GM19463 (cell line): ENCODE data around the gene ZNF691.
"Not testable (repeated sequence)": the region's sequence is repeated elsewhere in the genome, so short reads cannot be mapped to it uniquely, and the experiment has no call there.

Source experiments
- ATAC-seq: cut with Tn5 transposase; IDR thresholded peaks from one replicate; pipeline ENCODE4 v1.9.1; 2021; ENCODE audit warnings: mild to moderate bottlenecking, moderate library complexity; ENCODE audit not compliant: unreplicated experiment

The ZNF691 gene, protein sequence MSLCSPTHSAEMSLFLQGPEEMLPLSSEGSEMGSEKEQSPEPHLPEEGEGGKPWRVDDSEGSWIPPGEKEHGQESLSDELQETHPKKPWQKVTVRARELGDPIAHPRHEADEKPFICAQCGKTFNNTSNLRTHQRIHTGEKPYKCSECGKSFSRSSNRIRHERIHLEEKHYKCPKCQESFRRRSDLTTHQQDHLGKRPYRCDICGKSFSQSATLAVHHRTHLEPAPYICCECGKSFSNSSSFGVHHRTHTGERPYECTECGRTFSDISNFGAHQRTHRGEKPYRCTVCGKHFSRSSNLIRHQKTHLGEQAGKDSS

DNA sequence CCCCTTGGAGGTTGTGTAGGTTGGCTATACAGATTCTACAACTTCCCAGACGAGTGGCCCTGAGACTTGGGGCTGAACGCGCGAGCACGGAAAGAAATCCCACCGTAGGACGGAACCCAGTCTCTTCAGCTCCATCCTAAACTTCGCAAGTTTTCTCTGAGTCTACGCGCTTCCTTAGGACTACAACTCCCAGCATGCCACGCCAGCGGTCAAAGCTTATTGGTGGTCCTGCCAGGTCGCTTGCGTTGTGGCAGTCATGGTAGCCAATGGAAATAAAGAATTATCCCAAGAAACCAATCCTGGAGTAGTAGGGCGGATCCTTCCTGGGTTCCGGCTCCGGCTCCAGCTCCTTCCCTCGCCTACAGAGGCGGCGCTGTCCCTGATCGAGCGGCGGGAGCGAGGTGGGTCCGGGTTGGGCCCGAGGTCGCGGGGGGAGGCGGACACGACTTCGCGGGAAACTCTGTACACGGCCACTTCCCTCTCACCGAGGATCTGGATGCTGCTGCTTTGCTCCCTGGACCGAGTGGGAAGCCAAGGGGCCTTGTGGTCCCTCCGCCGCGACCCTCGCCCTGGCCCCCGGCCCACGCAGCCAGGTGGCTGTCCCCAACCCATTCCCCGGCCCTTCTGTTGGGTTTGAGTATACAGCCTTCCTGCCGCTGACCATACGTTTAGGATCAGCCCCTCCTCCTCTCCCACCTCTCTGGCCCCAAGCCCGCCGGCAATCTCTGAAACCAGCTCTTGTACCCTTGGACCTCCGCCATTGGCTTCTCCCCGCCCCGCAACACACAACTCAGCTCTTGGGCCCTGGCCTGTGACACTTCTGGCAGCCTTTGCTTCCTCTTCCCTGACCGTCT lies at the start of gene ZNF691:
ZNF691 (plus strand) TSS at position 357 of the 854 bp plus-strand sequence. CDS start 3,046 bp downstream, outside the sequence.
- peak; percentile 92 for ATAC-seq

DNA sequence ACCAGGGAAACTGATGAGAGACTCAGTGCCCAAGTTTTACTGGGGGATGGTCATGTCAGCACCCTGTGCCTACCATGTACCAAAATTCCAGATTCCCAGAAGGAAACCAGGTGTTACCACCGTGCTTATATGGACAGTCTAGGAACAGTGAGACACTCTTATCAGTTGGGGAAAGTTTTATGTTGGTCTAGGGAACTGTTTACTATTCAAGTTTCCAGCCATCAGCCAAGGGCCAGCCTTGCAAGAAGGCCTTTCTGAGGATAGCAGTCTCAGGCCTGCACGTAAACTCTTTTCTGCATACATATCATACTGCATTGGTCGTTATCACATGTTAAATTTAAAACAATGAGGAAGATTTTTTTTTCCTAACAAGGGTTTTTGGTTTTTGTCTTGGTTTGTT lies 49.0 kb upstream of the ZNF691 start:
- no peak for ATAC-seq

- no peak for ATAC-seq
Measured at GRCh38 chr1:42797979-42798378, 48.4 kb upstream of the ZNF691 start.

- ATAC-seq: no peak
Measured at GRCh38 chr1:42801832-42802473, 44.5 kb upstream of the ZNF691 start.

GRCh38 chr1:42806171-42806570 lies 40.2 kb upstream of the ZNF691 start:
- no peak for ATAC-seq

GRCh38 chr1:42806593-42806992 lies 39.8 kb upstream of the ZNF691 start:
- no peak for ATAC-seq

DNA sequence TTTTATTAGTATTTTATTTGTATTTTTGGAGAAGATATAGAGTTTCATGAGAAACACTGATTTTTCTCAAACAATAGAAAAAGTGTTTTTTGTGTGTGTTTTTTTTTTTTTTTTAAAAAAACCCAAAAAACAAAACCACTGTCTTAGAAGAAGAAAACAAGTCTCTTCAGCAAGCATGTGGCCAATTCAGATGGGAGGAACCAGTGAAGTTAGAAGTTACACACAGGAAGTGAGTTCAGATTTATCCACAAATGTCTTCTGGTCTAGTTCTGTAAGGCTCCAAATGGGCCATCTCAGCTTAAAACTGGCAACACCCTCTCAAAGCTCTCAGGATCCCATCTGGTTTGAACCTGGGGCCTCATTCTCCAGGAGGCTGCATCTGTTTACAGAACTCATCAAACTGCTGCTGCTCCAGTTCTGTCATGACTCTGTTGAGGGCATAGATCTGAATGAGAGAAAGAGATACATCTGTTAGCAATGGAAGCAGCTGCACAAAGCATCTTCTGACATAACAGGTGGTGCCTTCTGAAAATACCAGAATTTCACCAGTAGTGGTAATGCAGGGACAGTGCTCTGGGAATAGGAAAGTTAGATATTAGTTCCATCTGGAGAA lies 39.3 kb upstream of the ZNF691 start:
- no peak for ATAC-seq

DNA sequence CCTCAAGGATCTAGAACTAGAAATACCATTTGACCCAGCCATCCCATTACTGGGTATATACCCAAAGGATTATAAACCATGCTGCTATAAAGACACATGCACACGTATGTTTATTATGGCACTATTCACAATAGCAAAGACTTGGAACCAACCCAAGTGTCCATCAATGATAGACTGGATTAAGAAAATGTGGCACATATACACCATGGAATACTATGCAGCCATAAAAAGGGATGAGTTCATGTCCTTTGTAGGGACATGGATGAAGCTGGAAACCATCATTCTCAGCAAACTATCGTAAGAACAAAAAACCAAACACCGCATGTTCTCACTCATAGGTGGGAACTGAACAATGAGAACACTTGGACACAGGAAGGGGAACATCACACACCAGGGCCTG lies 31.6 kb upstream of the ZNF691 start:
- not testable (repeated sequence) for ATAC-seq

- no peak for ATAC-seq
Measured at GRCh38 chr1:42815941-42816584, 30.4 kb upstream of the ZNF691 start.

DNA sequence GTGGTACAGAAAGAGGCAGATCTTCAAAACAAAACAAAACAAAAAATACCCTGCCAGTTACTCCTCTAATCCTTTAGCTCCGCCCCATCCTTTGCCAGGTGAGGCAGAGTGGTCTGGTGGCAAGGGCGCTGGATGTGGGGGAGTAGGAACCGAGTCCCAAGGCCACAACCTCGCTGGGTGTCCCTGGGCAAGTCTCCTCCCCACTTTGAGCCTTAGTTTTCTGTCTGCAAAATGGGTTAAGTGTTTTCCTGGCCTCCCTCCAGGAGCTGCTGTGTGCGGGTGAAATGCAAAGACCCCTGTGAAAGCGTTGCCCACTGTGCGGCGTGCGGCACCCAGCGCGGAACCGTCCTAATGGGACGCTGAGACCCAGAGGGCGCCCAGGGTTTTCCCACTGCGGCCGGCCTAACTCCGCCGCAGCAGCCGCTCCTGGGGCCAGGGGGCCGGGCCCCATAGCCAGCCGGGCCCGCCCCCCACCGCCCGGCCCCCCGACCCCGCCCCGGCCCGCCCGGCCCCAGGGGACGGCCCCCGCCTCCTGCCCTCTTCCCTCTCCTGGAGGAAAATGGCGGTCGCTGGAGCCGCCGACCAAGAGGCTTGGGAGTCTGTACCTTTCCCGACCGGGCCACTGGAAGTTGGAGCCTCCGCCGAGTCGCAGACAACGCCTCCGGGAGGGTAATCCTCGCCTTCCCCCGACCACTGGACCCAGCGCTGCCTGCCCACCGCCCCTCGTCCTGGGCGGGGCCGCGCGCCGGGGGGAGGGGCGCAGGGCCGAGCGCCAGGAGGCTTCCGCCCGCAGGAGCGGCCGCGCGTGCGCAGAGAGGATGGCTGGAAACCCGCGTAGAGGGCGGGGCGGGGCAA lies 29.6 kb upstream of the ZNF691 start, which contains the start of the genes ERMAP and SVBP:
ERMAP (plus strand) TSS at position 538 of the 855 bp plus-strand sequence. CDS start 13,327 bp downstream, outside the sequence.
SVBP (minus strand) TSS at position 813 of the 855 bp plus-strand sequence. CDS start 853 bp downstream, outside the sequence.
- peak; percentile 81 for ATAC-seq

DNA sequence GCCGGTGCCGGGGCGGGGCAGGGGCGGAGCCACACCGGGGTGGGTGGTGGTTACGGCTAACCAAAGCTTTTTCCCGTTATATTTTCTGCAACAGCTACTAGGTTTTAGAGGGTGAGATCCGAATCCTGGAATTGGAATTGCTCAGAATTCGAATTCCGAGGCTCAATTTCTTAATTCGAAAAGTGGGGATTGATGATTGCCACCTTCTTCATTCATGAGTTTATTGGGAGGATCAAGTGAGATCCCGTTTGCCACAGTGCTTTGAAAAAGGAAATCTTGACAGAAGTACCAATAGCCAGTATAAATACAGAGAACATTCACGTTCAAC lies 29.0 kb upstream of the ZNF691 start:
- no peak for ATAC-seq

DNA sequence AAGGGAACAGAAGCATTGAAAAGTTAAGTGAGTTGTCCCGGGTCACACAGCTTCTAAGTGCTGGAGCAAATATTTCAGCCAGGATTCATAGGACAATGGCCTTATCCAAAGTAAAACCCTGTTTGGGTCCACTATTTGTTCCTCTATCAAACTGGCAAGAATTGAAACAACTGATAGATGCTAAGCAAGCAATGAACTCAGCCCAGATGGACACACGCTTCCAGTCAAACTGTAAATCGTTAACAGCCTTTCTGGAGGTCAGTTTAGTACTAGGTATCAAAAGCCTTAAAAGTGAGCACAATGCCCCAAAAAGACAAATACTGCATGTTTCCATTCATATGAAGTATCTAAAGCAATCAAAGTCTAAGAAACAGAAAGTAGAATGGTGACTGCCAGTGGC lies 28.4 kb upstream of the ZNF691 start:
- ATAC-seq: no peak

- ATAC-seq: no peak
Measured at GRCh38 chr1:42820813-42821212, 25.6 kb upstream of the ZNF691 start.

GRCh38 chr1:42821690-42822089 lies 24.7 kb upstream of the ZNF691 start:
- ATAC-seq: no peak

DNA sequence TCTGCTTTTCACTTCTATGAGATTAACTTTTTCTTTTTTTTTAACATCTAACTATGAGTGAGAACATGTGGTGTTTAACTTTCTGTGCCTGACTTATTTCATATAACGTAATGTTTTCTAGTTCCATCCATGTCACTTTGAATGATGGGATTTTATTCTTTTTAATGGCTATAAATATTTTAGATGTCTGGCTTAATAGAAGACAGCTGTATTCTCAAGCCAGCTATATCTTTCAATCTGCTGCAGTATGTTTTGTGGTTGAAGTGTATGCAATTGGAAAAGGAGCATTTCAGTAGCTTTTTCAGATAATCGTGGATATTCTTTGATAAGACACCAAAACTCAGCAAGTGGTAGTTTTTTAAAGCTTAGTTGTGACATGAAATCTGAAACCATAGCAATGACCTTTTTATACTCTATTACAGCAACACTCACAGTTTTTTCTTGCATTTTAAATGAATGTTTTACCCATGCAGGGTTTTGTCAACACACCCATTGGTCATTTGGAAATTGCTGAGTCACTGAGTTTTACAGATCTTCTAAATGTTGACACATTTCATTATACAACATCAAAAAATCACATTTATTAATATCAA lies 23.5 kb upstream of the ZNF691 start:
- ATAC-seq: no peak

DNA sequence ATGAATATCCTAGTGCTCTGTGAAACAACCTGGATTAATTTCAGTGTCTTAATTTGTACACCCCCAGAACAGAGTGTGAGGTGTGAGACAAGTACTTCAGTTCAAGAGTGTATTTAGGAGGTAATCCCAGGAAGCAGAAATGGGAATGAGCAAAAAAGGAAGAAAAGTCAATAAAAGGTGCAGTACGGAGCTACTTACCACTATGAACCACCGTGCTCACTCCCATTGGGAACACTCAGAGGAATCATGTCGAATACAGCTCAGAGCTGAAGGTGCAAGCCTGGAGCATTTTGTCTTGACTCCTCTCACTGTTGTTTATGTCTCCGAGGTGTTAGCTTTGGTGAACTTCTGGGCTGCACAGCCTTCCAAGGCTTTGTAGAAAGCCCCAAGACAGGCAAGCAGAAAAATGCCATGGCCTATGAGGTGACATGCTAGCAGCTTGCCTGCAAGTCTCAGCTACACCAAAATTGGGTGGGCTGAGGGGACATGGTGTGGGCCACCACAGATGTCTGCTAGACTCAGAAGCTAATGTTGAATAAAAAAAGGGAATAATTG lies 21.9 kb upstream of the ZNF691 start:
- ATAC-seq: no peak

GRCh38 chr1:42825036-42825851 lies 21.2 kb upstream of the ZNF691 start:
- ATAC-seq: no peak

GRCh38 chr1:42830631-42831030 lies 15.8 kb upstream of the ZNF691 start:
- no peak for ATAC-seq
